Fibroblast of lung (primary cell): Measurements from ENCODE around the gene COA7.

ENCODE experiments used
- CTCF ChIP-seq, 2 donors: IDR thresholded peaks in 1 of 2; conservative IDR thresholded peaks in 1 of 2; 1 replicate in 1 of 2; 2 replicates in 1 of 2; pipeline ENCODE4 v1.5.1; 2011 to 2012; ENCODE audit warnings: low read length in 2 of 2, control low read depth in 1 of 2, inconsistent platforms in 1 of 2, low read depth in 1 of 2, mild to moderate bottlenecking in 1 of 2
- EZH2 ChIP-seq: IDR thresholded peaks from 2 replicates; pipeline ENCODE4 v1.5.1; 2012; ENCODE audit warnings: low read length, control low read depth, mild to moderate bottlenecking; ENCODE audit errors: missing control alignments

GRCh38 chr1:52726265-52727113, 28.3 kb upstream of the COA7 start, which contains the start of gene ZYG11B:
- no peak for TF ChIP-seq CTCF (conservative IDR thresholded peaks at IDR 0.05 in 1 of 2, IDR thresholded peaks at IDR 0.05 in 1 of 2; ENCODE audit: low read depth in 1 of 2, low read length in 2 of 2)
- no peak for TF ChIP-seq EZH2
